Cardiac septum (tissue), 1 donor: ENCODE results near the gene PSMD2. TPM values are rescaled to one million over a fixed set of nuclear protein-coding genes. Genes with fewer than 3 reads are reported as not detected.

Experiments used
- DNase-seq: peaks from one replicate; pipeline ENCODE4 v3.0.0-alpha.2; 2020; ENCODE audit warnings: low spot score
- intact Hi-C: fragments of 100-400 bp; cut with DNase I; formaldehyde crosslinking; loops from one replicate; pipeline ENCODE4 v1.14.0; 2022
- total RNA-seq: library from RNA; stranded (reverse); fragmentation: NEBNext Ultra II Directional; extraction: Animal tissue kit (Norgen Biotek cat#: 25700); gene quantifications from one replicate; pipeline ENCODE4 v1.2.1, GENCODE V29; 2021
- donor health status: DM: no; HTN: no; CAD: no.

PSMD2 gene
- total RNA-seq, 1 donor from 2014 or later, result 217 TPM

DNA sequence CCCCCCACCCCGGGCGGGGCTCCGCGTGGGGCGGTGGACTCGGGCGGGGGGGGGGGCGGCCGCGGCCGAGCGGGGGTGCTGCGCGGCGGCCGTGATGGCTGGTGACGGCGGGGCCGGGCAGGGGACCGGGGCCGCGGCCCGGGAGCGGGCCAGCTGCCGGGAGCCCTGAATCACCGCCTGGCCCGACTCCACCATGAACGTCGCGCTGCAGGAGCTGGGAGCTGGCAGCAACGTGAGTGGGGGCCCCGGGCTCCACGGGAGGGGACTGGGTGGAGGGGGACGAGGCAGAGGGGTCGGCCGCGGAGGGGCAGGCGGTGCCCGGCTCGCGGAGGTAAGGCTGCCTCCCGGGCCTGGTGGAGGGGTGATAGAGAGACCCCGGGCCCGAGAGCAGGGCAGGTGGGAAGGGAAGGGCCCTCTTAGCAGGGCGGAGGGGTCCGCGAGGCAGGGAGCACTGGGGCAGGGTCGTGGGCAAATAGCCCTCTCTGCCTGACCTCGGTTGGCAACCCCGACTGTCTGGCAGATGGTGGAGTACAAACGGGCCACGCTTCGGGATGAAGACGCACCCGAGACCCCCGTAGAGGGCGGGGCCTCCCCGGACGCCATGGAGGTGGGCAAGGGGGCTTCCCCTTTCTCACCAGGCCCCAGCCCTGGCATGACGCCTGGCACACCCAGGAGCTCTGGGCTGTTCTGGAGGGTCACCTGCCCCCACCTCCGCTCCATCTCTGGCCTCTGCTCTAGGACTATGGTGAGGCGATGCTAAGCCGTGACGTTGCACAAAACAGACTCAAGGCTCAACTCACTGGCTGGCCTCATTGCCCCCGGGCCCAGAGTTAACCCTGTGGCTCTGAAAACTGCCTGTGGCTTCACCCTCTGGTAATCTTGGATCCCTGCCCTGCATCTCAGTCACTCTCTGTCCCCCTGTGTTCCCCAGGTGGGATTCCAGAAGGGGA is 22.8 kb upstream of the PSMD2 start, which contains the start of gene ECE2:
ECE2 (plus strand) TSS at position 62 of the 950 bp plus-strand sequence; CDS start at position 194, 132 bp downstream.
- DNase-seq, result no peak
- intact Hi-C loops, result no loop called here

DNA sequence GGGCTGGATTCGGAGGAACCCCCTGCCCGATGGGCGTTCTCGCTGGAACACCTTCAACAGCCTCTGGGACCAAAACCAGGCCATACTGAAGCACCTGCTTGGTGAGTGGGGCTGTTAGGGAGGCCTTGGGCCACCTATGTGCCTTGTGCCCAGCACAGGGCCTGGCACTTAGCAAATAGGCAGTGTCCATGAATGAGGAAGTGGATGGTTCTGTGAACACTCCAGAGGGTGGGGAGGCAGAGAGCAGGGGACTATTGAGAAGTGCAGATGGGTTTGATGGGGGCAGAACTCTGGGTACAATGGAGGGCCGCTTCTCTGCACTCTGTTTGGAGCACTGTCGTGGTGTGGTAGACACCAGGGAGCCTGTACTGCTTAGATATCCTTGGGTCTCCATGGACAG is 21.7 kb upstream of the PSMD2 start:
- intact Hi-C loops, result no loop called here
- no peak for DNase-seq

DNA sequence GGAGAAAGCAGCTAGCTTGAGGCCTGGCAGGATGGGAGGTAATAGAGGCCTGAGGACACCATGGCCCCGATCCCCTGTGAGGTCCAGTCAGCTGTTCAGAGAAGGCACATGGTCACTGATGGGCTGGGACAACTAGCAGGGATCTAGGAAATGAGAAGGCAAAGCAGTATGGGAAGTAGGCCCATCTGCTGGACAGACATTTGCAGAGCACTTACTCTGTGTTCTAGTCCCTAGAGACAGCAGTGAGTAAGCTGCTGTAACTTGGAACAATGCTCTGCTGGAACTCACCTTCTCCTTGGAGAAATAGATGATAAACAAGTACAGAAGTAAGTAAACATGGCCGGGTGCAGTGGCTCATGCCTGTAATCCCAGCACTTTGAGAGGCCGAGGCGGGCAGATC is 16.1 kb upstream of the PSMD2 start:
- DNase-seq, result no peak
- intact Hi-C loops, result no loop called here

DNA sequence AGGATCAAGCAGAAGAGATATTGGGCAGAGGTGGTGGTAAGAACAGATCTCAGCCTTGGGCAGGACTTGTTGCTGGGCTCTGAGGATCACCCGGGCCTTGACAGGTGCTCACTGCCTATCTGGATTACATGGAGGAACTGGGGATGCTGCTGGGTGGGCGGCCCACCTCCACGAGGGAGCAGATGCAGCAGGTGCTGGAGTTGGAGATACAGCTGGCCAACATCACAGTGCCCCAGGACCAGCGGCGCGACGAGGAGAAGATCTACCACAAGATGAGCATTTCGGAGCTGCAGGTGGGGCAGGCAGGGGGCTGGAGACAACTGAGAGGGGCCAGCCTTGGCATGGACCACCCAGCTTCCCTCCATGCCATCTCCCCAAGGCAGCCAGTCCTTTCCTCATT is 15.4 kb upstream of the PSMD2 start:
- intact Hi-C loops, result no loop called here
- DNase-seq, result no peak

DNA sequence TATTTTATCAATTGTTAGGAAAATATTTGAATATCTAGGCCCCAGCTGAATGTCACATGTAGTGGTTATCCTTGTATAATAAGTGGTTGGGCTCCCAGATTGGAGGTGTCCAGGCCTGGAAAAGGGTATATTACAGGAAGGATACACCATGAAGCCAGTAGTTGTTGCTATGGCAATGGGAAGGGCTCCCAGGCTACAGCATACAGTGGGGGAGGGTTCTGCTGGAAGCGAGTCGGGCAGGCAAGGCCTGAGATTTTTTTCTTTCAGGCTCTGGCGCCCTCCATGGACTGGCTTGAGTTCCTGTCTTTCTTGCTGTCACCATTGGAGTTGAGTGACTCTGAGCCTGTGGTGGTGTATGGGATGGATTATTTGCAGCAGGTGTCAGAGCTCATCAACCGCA is 14.3 kb upstream of the PSMD2 start:
- DNase-seq, result no peak
- intact Hi-C loops, result loop anchor here (5.0 kb wide), 1 partner anchor 387 kb away; no protein-coding TSS in a partner anchor

DNA sequence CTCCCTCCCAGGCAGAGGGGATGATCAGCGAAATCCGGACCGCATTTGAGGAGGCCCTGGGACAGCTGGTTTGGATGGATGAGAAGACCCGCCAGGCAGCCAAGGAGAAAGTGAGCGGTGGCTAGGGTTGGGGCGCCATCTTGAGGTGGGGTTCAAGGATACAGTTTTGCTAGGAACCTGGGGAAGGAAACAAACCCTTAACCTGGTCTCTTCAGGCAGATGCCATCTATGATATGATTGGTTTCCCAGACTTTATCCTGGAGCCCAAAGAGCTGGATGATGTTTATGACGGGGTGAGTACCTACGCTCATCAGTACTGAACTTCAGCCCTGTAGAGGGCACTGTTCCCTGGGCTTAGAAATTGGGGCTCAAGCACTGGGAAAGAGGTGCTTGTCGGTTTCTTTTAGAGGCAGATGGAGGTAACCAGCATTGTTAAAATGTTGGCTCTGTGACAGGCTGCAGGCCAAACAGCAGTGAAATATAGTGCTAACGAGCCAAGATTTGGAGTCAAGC is 9.6 kb upstream of the PSMD2 start:
- intact Hi-C loops, result loop anchor here (5.0 kb wide), 1 partner anchor 392 kb away; no protein-coding TSS in a partner anchor
- DNase-seq, result no peak

DNA sequence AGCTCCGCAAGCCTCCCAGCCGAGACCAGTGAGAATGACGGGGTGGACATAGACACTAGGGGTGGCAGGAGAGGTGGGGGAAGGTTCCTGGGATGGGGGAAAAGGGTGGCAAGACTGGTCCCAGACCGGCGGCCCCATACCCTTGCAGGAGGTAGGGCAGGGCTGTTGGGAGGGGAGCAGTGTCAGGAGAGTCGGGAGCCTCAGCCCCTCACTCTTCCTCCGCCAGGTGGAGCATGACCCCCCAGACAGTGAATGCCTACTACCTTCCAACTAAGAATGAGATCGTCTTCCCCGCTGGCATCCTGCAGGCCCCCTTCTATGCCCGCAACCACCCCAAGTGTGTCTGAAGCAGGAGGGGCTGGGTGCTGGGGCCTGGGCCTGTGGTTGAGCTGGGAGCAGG is 8.7 kb upstream of the PSMD2 start:
- intact Hi-C loops, result no loop called here
- DNase-seq, result no peak

DNA sequence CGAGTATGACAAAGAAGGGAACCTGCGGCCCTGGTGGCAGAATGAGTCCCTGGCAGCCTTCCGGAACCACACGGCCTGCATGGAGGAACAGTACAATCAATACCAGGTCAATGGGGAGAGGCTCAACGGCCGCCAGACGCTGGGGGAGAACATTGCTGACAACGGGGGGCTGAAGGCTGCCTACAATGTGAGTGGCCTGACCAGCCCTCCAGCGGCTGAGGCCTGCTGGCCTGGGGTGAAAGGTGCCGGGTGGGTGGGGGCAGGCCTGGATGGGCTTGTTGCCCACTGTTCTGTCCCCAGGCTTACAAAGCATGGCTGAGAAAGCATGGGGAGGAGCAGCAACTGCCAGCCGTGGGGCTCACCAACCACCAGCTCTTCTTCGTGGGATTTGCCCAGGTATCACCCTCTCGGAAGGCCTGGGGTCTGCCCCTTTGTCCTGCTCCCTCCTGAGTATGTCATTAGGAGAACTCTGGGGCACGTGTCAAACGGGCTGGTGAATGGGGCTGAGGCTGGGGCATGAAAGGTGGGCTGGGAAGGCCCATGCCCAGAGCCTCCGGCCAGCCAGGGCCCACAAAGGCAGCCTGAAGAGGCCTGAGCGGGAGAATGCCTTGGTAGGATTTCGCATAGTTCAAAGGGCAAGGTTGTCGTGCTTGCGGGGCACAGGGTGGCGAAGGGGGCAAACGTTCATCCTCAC is 7.8 kb upstream of the PSMD2 start:
- DNase-seq, result no peak
- intact Hi-C loops, result no loop called here

DNA sequence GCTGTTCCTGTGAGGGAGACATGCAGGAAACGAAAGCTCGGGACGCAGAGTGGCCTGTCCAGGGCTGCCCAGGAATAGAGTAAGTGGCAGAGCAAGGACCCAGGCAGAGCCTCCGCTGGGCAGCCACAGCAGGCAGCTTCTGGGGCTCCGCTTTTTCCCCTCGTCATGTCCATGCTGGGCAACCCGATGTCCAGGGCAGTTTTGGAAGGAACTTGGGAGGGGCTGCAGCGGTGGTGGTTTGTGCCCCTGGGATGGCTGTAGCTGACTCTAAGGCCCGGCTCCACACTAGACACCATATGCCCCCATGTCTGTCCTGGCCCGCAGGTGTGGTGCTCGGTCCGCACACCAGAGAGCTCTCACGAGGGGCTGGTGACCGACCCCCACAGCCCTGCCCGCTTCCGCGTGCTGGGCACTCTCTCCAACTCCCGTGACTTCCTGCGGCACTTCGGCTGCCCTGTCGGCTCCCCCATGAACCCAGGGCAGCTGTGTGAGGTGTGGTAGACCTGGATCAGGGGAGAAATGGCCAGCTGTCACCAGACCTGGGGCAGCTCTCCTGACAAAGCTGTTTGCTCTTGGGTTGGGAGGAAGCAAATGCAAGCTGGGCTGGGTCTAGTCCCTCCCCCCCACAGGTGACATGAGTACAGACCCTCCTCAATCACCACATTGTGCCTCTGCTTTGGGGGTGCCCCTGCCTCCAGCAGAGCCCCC is 7.1 kb upstream of the PSMD2 start:
- intact Hi-C loops, result no loop called here
- DNase-seq, result no peak

DNA sequence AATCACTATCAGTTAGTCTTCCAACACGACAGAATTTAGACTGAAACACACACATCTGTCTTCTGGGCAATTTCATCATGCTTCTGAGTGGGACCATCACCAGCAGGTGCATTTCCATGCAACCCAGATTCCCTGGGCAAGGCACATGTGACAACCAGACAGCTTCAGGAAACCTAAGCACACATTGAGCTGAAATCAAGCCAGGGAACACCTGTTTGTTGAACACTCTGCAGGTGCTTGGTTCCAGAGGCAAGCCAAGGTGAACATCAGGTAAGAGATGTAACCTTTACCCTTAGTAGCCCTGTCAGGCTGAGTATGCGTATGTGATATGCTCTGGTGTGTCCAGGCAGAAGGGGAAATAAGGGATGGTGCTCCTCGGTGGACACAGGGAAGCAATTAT is 3.3 kb upstream of the PSMD2 start:
- no peak for DNase-seq
- intact Hi-C loops, result loop anchor here (5.0 kb wide), 1 partner anchor 108 kb away; the partner anchor contains the start of gene ABCF3

DNA sequence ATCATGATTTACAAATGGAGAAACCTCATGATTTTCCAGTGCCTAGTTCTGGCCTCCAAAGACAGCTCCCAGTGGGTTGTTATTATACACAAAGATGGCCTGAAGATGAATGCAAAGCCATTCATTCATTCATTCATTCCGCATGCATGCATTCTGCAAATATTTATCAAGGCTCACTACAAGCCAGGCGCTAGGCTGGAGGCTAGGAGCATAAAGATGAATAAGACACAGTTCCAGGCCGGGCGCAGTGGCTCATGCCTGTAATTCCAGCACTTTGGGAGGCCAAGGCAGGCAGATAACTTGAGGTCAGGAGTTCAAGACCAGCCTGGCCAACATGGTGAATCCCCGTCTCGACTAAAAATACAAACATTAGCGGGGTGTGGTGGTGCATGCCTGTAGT is 2.4 kb upstream of the PSMD2 start:
- no peak for DNase-seq
- intact Hi-C loops, result loop anchor here (5.0 kb wide), 1 partner anchor 109 kb away; the partner anchor contains the start of gene ABCF3

DNA sequence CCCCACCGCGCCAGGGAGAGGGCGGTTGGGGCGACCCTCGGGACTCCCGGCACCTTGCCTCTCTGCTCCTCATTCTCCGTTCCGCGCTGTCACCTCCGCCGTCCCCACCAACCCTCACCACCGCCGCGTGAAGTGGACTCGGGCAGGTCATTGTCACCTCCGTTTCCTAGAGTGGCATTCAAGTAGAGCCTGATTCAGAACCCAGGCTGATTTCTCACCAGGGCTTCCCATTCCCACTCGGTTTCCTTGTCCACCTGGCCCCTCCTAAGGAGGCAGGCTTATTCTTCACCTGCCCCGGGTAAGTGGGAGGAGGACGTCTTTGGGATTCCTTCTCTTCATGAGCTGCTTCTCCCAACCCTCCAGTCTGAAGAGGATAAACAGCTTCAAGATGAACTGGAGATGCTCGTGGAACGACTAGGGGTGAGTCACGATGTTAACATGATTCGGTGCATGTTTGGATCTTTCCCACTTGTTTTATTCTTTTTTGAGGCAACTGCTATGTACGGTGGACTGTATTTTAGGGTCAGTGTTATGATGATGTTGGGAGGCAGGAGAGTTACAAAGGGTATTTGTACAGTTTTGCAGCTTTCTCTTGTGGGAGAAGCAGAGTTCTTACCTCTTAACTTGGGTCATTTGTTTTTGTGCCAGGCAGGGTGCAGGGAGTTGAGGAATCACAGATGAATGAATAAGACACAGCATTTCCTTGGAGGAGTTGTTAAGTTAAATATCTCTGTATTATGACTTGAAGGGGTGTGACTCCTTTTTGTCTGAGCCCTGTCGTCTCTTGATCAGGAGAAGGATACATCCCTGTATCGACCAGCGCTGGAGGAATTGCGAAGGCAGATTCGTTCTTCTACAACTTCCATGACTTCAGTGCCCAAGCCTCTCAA is 692 bp downstream of the PSMD2 start:
- intact Hi-C loops, result loop anchor here (1.0 to 5.0 kb wide), 3 partner anchors 15 to 112 kb away; partner anchors contain the start of genes ABCF3, EEF1AKMT4 and EIF4G1
- no peak for DNase-seq

DNA sequence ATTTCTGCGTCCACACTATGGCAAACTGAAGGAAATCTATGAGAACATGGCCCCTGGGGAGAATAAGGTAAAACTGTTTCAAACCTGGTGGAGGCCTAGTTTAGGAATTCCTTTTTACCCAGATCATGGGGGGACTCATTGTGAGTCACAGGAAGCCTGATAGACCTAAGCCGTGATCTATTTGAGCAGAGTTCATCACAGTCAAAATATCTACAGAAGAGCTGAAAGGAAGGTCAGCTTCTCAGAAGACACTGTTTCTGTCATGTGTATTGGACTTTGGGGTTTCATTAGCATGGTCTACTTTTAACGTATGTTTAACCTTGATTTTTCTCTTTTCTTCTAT is 1.3 kb downstream of the PSMD2 start:
- no peak for DNase-seq
- intact Hi-C loops, result no loop called here

DNA sequence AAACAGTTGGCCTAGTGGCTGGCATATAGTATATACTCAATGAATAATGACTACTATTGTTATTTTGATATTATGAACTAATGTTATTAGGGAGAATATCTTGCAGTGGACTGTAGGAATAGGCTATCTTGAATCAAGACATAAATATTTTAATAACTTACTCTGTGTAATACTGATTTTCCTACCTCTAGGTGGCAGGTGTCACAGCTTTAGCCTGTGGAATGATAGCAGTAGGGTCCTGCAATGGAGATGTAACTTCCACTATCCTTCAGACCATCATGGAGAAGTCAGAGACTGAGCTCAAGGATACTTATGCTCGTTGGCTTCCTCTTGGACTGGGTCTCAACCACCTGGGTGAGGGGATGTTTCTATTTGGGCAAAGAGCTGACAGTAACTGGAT is 6.5 kb downstream of the PSMD2 start:
- intact Hi-C loops, result no loop called here
- DNase-seq, result no peak

DNA sequence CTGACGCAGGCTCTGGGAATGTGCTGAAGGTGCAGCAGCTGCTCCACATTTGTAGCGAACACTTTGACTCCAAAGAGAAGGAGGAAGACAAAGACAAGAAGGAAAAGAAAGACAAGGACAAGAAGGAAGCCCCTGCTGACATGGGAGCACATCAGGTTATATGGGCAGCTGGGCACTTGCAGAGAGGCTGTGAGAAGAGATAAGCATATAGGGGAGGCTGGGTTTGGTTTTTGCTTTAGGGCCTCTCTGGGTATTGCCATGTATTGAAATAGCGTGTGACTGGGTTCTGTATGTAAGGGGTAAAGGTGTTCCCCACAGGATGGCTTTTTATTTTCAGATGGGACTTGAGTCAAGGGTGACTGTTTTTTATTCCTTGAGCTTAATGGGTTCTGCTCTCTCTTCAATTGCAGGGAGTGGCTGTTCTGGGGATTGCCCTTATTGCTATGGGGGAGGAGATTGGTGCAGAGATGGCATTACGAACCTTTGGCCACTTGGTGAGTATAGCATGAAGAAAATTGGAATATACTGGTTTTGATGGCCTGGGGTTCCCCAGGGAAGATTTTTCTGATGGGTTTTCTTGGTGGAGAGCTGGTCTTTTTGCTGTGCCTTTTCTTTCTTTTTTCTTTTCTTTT is 7.4 kb downstream of the PSMD2 start:
- DNase-seq, result no peak
- intact Hi-C loops, result no loop called here

DNA sequence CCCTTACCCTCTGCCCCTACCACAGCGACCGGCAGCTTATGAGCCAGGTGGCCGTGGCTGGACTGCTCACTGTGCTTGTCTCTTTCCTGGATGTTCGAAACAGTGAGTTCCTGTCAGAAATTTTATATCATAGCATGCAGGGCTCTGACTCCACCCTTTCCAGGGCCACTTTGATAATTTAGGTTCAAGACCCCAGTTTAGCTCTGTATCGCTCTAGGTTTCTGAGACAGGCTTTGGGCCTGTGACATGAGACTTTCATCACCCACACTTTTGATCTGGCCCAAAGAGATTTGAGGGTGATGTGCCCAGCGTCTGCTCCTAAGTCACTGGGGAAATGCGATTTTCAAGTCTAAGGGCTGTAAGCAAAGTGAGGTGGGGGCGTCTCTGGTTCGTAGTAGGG is 8.9 kb downstream of the PSMD2 start:
- no peak for DNase-seq

DNA sequence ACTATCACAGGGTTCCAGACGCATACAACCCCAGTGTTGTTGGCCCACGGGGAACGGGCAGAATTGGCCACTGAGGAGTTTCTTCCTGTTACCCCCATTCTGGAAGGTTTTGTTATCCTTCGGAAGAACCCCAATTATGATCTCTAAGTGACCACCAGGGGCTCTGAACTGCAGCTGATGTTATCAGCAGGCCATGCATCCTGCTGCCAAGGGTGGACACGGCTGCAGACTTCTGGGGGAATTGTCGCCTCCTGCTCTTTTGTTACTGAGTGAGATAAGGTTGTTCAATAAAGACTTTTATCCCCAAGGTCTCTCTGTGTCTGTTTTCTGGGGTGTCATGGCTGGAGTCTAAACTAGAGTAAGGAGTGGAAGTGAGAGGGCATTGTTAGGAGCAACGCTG is 9.7 kb downstream of the PSMD2 start:
- DNase-seq, result no peak
- intact Hi-C loops, result no loop called here

More for the DNA sequence above, 8.9 kb downstream of the PSMD2 start:
- intact Hi-C loops, result no loop called here

DNA sequence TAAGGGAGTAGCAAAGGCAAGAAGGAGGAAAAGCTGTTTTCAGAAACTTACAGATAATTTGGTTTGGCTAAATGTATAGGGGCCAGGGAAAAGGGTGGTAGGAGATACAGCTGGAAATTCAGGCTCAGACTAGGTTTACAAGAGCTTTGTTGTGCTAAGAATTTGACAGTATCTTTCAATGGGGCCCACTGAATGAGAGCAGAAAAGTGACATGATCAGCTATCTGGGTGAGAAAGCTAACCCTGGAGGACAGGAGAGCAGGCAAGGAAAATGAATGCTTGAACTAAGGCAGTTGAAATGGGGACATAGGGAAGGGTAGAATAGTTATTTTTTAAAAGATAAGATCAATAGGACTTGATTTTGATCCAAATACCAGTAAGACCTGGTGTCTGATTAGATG is 12.6 kb downstream of the PSMD2 start:
- DNase-seq, result no peak
- intact Hi-C loops, result no loop called here
